ENCODE data around the gene KCNK15. TPM values are rescaled to one million over a fixed set of nuclear protein-coding genes. Genes with fewer than 3 reads are reported as not detected.

The KCNK15 gene
- total RNA-seq, 4 donors from 2014 or later = 2.5 to 5.1 (median 3.4) TPM

GRCh38 chr20:44800391-44801046 is 54.9 kb downstream of the KCNK15 start:
- H3K27me3 ChIP-seq = no peaks in the 10 kb centered on the region
- 79 to 82% methylated on average over 8 of the region's 8 CpGs for WGBS, 2 donors
- DNase-seq = no peak
- no peaks in the 10 kb centered on the region for H3K4me1 ChIP-seq
- H3K9me3 ChIP-seq = no peaks in the 10 kb centered on the region
- no peak overlapping the region for H3K27ac ChIP-seq
- TF ChIP-seq CTCF (IDR thresholded peaks at IDR 0.05) = no peak
- no peak for TF ChIP-seq POLR2A (IDR thresholded peaks at IDR 0.05)
- H3K4me3 ChIP-seq (replicated peaks in 1 of 3) = no peak overlapping the region
- intact Hi-C loops (cut with DNase I) = no loop called here
- H3K36me3 ChIP-seq = no peaks in the 10 kb centered on the region

Other genes starting within 250 kb of the KCNK15 start
- gene SERINC3, start 223.8 kb upstream of the KCNK15 start, total RNA-seq = 100 to 1,000 TPM; 113 to 140 (median 137) TPM
- gene PKIG, start 163.3 kb upstream of the KCNK15 start, total RNA-seq = 100 to 1,000 TPM; 108 to 145 (median 111) TPM
- gene ADA, start 94.2 kb upstream of the KCNK15 start, total RNA-seq = 10 to 100 TPM in 1 of 4 donors, 1 to 10 TPM in 3; 4.0 to 13.9 (median 7.1) TPM
- gene CCN5, start 30.5 kb upstream of the KCNK15 start, total RNA-seq = 10 to 100 TPM in 2 of 4 donors, 1 to 10 TPM in 2; 4.7 to 47.6 (median 26.6) TPM
- gene RIMS4, start 64.7 kb downstream of the KCNK15 start, total RNA-seq = 10 to 100 TPM in 2 of 4 donors, 1 to 10 TPM in 2; 2.8 to 13.8 (median 7.9) TPM
- gene YWHAB, start 139.8 kb downstream of the KCNK15 start, total RNA-seq = 100 to 1,000 TPM; 139 to 182 (median 164) TPM
- gene PABPC1L, start 164.2 kb downstream of the KCNK15 start, total RNA-seq = 10 to 100 TPM; 26.5 to 53.8 (median 31.9) TPM
- 10 to 100 TPM; 18.4 to 26.0 (median 23.0) TPM for gene TOMM34, start 214.5 kb downstream of the KCNK15 start, total RNA-seq
- gene STK4, start 220.6 kb downstream of the KCNK15 start, total RNA-seq = 10 to 100 TPM; 18.8 to 37.2 (median 29.2) TPM

Measured in thyroid gland (tissue), 4 donors.